Inferior parietal cortex (tissue), 1 donor: ENCODE results near the gene CD69.
"Not testable (repeated sequence)": the region's sequence is repeated elsewhere in the genome, so short reads cannot be mapped to it uniquely, and the experiment has no call there.

Experiments used
- DNase-seq: peaks from one replicate; pipeline ENCODE4 v3.0.0-alpha.2; 2016; ENCODE audit errors: extremely low spot score

Gene CD69

GRCh38 chr12:9750276-9751203 is 10.2 kb downstream of the CD69 start:
- DNase-seq, result peak; percentile 88

GRCh38 chr12:9749640-9750039 is 11.1 kb downstream of the CD69 start:
- DNase-seq, result no peak

- no peak for DNase-seq
These were observed 15.5 kb downstream of the CD69 start for GRCh38 chr12:9745199-9745598.

GRCh38 chr12:9742661-9743060 is 18.0 kb downstream of the CD69 start:
- no peak for DNase-seq

DNA sequence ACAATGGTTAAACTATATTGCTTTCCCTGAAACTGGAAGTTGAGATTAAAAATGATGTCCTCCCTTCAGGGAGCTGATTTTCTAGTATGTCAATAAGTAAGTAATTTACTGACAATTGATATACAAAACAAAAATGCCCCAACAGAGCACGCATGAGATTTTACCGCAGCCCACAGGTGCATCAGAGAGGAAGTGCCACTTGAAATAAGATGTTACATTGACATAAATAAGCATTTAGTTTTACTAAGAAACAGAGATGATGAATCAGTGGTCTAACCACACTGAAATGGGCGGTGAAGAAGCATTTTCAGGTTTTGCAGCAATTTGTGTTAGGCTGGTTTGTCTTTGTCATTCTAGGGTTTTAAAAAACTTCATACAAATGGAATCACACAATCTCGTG is 19.0 kb downstream of the CD69 start:
- no peak for DNase-seq

GRCh38 chr12:9740106-9740750 is 20.5 kb downstream of the CD69 start:
- DNase-seq, result no peak

- DNase-seq, result not testable (repeated sequence)
These were observed 21.1 kb downstream of the CD69 start for GRCh38 chr12:9739404-9740105.

DNA sequence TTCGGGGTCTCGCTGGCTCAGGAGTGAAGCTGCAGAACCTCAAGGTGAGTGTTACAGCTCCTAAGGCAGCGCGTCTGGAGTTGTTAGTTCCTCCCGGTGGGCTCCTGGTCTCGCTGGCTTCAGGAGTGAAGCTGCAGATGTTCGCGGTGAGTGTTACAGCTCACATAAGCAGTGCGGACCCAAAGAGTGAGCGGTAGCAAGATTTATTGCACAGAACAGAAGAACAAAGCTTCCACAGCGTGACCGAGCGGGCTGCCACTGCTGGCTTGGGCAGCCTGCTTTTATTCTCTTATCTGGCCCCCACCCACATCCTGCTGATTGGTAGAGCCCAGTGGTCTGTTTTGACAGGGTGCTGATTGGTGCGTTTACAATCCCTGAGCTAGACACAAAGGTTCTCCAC is 21.8 kb downstream of the CD69 start:
- DNase-seq, result not testable (repeated sequence)

DNA sequence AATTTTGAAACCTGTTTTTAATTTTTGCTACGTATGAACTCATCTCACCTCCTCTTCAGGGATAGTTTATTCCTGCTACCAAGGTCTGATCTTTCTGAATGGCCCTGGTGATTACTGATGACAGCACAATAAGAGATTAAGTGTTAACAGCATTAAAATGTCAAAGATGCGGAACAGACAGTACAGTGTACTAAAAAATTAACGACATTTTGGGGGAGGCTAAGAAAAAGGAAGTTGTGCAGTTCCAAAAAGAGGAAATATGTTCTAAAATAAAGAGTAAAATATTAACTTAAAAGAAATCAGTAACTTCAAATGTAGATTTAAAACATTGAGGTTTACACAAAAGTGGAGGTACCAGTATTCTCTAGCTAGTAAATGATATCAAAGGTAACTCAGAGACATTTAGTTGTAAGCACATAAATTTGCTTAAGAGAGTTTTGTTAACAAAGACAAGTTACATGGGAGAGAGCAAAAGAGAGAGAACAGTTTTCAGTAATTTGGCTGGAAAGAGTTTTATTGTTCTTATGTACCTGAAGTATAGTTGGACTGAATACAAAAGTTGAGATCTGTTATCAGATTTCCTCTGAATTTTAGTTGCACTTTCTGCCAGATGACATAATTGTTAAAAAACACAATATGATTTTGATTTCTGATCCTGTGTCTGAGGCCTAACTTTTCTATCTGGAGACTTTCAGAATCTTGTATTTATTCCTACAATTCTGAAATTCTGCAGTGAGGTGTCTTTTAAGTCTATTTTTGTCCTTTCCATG is 23.6 kb downstream of the CD69 start:
- DNase-seq, result no peak

- DNase-seq, result no peak
These were observed 25.1 kb downstream of the CD69 start for GRCh38 chr12:9735601-9736000.

DNA sequence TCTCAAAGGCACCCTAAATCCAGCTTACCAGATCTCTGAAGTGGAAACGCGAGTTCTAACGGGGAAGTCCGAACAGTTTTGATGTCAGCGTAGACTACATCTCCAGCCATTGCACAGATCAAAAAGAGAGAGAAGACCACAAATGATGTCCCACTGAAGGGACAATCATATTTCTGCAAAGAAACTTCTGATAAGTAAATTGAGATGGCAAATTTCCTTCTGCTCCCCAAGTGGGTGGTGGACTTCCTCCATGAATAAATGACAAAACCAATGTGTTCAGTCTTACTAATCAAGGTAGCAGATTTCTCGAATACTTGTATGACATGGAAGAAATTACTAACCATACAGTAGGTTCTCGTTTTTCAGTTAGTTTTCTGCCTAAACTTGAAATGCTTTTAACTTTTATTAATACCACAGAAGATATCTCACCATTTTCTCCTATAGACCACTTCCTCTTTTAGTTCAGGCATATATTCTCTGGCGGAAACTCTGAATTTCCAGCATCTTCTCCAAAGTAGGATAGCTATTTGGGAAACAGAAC is 27.7 kb downstream of the CD69 start, which contains the start of gene CLECL1:
CLECL1 (minus strand) TSS at position 177 of the 541 bp plus-strand sequence.
- DNase-seq, result no peak

GRCh38 chr12:9731797-9732196 is 28.9 kb downstream of the CD69 start:
- no peak for DNase-seq

DNA sequence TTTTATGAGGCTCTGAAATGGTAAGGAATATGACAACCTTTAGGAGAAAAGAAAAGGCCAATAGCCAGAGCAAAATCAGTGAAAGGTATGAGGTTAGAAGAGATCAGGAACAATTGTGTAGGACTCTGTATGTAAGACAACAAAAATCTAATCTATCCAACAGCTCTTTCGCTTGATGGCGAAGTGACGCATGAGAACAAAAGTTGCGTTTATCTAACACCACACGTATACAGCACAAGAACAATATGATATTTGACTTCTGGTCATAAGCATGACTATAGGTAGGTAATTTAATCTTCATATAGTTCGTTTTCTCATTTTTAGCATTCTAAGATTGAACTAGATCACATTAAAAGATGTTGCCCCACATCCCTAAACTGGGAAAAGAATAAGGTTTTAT is 29.3 kb downstream of the CD69 start:
- no peak for DNase-seq

- DNase-seq, result no peak
These were observed 30.1 kb downstream of the CD69 start for GRCh38 chr12:9730591-9730990.

- no peak for DNase-seq
These were observed 30.7 kb downstream of the CD69 start for GRCh38 chr12:9730011-9730410.

DNA sequence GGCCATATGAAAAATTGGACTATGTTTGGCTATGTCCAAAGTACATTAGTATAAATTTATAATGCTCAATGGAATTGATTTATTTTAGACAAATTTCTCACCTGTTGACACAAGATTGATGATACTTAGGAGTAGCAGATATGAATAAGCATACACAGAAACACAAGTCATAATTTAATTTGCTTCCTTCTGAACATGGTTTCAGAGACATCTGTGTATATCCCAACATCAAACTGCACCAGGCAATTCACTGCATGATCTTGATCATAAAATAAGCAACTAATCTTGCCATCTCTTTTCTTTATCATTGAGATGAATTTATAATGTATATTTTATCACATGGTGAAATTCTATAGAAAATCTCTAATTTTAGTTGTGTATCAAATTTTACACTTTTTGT is 31.6 kb downstream of the CD69 start:
- no peak for DNase-seq

GRCh38 chr12:9727813-9728212 is 32.9 kb downstream of the CD69 start:
- DNase-seq, result no peak

DNA sequence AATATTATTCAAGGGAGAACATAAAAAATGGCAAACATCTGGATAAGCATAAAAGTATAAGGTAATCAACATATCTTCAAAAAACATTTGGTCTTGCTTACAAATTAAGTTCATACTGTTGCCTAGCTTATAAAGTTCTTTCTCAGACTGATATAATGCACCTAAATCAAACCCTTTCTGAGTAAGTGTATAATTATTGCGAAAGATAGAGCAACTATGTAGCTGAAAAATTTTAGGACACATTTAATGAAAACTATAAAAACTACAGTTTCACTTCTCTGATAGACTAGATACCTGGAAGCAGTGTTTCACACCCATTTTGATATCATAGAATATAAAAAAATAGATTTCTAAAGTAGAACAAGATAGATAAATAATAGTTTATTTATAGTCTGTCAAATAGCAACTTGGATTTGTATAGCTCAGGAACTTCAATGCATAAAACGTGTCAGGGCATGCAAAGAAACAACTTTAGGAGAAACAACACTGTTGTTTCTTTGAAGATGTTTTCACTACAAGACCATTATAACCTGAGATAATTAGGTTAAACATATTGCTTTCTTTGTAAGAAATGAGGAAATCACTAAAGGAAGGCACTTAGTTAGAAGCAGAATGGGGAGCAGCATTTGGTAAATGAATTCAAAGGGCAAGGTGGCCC is 35.4 kb downstream of the CD69 start:
- DNase-seq, result no peak

GRCh38 chr12:9724023-9724422 is 36.7 kb downstream of the CD69 start:
- no peak for DNase-seq

DNA sequence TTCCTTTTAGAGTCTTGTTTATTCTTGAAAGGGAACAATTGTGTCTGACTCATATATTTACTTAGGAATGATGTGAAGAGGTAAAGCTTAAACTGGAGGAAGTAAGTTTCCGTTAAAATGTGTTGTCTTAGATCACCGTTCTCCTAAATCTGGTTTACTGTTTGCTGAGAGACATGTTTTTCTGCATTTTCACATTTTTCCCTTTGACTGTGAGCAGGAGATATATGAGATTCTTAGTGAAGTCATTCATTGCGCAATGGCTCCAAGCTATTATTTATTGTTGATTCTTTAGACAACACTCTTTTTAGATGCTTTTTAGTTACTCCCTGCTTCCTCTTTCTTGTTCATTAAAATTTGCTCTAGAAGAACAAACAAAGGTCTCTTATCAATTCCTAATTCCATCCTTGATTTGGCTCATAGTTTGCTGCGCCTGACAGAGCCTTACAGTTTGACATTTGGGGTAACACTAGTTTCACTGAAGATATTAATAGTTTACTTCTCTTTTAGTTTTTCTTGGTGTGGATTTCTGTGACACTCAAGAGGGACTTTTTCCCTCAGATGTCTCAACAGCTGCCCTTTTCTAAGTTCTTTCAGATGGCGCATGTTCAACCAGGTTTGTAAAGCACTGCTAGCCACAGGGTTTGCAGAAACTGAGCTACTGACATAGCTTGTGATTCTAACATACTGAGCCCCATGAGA is 39.2 kb downstream of the CD69 start:
- DNase-seq, result no peak
